Right forelimb (tissue), 1 donor: ENCODE measurements around the gene BBS5.
"Not testable (repeated sequence)": the region's sequence is repeated elsewhere in the genome, so short reads cannot be mapped to it uniquely, and the experiment has no call there.

Experiments
- DNase-seq: peaks from one replicate; pipeline ENCODE4 v3.0.0-alpha.2; 2018

The BBS5 gene

GRCh38 chr2:169479257-169480078, at the start of gene BBS5:
Gene BBS5, plus strand, starts transcription at chr2:169479494. Its CDS starts 60 bp downstream, at chr2:169479554.
- DNase-seq, result peak; percentile 89

GRCh38 chr2:169431772-169432171, 47.5 kb upstream of the BBS5 start:
- DNase-seq, result not testable (repeated sequence)

GRCh38 chr2:169434236-169434635, 45.1 kb upstream of the BBS5 start:
- not testable (repeated sequence) for DNase-seq

GRCh38 chr2:169438466-169439072, 40.7 kb upstream of the BBS5 start:
- no peak for DNase-seq

GRCh38 chr2:169439900-169440299, 39.4 kb upstream of the BBS5 start:
- no peak for DNase-seq

GRCh38 chr2:169446452-169446851, 32.8 kb upstream of the BBS5 start:
- no peak for DNase-seq

- no peak for DNase-seq
These were observed 31.0 kb upstream of the BBS5 start for GRCh38 chr2:169448316-169448715.

- no peak for DNase-seq
These were observed 30.4 kb upstream of the BBS5 start for GRCh38 chr2:169448865-169449264.

GRCh38 chr2:169452080-169452479, 27.2 kb upstream of the BBS5 start:
- no peak for DNase-seq

- DNase-seq, result not testable (repeated sequence)
These were observed 26.2 kb upstream of the BBS5 start for GRCh38 chr2:169453044-169453443.

- DNase-seq, result no peak
These were observed 18.2 kb upstream of the BBS5 start for GRCh38 chr2:169461143-169461542.

GRCh38 chr2:169462896-169463695, 16.2 kb upstream of the BBS5 start:
- DNase-seq, result no peak

GRCh38 chr2:169464466-169464865, 14.8 kb upstream of the BBS5 start:
- no peak for DNase-seq

GRCh38 chr2:169464882-169465281, 14.4 kb upstream of the BBS5 start:
- DNase-seq, result no peak

- no peak for DNase-seq
These were observed 10.5 kb upstream of the BBS5 start for GRCh38 chr2:169468841-169469240.

- no peak for DNase-seq
These were observed 9.2 kb upstream of the BBS5 start for GRCh38 chr2:169469952-169470572.

- DNase-seq, result no peak
These were observed 7.0 kb upstream of the BBS5 start for GRCh38 chr2:169472249-169472648.

- no peak for DNase-seq
These were observed 2.8 kb upstream of the BBS5 start for GRCh38 chr2:169476459-169476858.

GRCh38 chr2:169478339-169478738, 955 bp upstream of the BBS5 start:
- no peak for DNase-seq

GRCh38 chr2:169478745-169479256, 493 bp upstream of the BBS5 start:
- DNase-seq, result no peak

- no peak for DNase-seq
These were observed 778 bp downstream of the BBS5 start for GRCh38 chr2:169480079-169480465.

GRCh38 chr2:169485650-169486138, 6.4 kb downstream of the BBS5 start:
- no peak for DNase-seq

GRCh38 chr2:169486487-169486886, 7.2 kb downstream of the BBS5 start:
- DNase-seq, result no peak
